ENCODE data around the gene MTCL1.

Gene MTCL1

DNA sequence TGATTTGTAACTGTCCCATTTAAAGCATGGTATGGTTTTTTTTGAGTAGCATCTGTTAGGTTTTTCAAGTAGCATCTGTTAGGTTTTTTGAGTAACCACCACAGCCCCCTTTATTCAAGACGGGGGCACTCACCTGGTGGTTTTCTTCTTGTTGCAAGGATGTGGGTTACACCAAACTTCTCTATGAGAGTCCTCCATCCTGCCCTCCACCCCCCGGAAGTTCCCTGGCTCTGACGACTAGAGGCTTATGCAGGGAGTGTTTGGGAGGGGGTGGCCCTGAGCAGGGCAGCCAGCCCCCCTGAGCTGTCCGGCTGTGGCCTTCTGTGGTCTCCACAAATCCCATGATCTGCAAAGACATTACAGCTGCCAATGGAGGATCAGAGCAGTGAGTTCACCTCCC, 39.3 kb downstream of the MTCL1 start:
- Histone ChIP-seq H3K36me3 (ENCODE audit: insufficient read depth) (no peaks in the 10 kb centered on the region), H3K27ac (no peak overlapping the region), H3K4me1 (ENCODE audit: low read depth, poor library complexity, severe bottlenecking) (no peaks in the 10 kb centered on the region), H3K4me3 (IDR thresholded peaks at IDR 0.05; ENCODE audit: insufficient read depth, low read depth, low read length) (no peak overlapping the region), H2AFZ (ENCODE audit: low read depth) (no peak overlapping the region), H3K79me2 (ENCODE audit: insufficient read depth, low read depth) (no peaks in the 10 kb centered on the region), H4K20me1 (ENCODE audit: insufficient read depth) (no peaks in the 10 kb centered on the region), H3K4me2 (no peak overlapping the region), H3K9ac (no peak overlapping the region), H3K27me3 (ENCODE audit: insufficient read depth, low read depth) (no peaks in the 10 kb centered on the region)
- TF ChIP-seq, protein P1, sequence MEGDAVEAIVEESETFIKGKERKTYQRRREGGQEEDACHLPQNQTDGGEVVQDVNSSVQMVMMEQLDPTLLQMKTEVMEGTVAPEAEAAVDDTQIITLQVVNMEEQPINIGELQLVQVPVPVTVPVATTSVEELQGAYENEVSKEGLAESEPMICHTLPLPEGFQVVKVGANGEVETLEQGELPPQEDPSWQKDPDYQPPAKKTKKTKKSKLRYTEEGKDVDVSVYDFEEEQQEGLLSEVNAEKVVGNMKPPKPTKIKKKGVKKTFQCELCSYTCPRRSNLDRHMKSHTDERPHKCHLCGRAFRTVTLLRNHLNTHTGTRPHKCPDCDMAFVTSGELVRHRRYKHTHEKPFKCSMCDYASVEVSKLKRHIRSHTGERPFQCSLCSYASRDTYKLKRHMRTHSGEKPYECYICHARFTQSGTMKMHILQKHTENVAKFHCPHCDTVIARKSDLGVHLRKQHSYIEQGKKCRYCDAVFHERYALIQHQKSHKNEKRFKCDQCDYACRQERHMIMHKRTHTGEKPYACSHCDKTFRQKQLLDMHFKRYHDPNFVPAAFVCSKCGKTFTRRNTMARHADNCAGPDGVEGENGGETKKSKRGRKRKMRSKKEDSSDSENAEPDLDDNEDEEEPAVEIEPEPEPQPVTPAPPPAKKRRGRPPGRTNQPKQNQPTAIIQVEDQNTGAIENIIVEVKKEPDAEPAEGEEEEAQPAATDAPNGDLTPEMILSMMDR (conservative IDR thresholded peaks at IDR 0.05; ENCODE audit: low read depth, low read length), result no peak

DNA sequence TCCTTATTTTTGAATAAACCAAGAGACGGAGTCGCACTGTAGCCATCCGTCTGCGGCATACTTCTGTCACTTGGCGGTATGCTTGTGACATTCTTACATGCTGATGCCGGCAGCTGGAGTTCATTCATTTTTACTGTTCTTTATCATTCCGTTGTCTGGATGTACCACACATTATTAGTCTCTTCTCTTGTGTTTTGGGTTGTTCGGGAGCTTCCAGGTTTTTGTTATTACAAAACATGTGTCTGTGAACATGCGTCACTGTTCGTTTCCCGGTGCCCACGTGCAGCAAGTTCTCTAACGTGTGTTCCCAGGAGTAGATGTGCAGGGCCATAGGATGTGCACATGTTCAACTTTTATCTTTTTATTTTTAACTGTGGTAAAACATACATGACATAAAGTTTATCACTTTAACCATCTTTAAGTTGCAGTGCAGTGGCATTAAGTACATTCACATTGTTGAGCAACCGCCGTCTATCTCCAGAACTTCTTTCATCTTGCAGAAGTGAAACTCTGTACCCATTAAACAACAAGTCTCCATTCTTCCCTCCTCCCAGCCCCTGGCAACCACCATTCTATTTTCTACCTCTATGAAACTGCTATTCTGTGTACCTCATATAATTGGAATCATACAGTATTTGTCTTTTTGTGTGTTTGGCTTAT, 40.1 kb downstream of the MTCL1 start:
- Histone ChIP-seq H3K4me2 (no peak overlapping the region), H3K27ac (no peak overlapping the region), H3K4me3 (IDR thresholded peaks at IDR 0.05; ENCODE audit: insufficient read depth, low read depth, low read length) (no peak overlapping the region), H3K36me3 (ENCODE audit: insufficient read depth) (no peaks in the 10 kb centered on the region), H4K20me1 (ENCODE audit: insufficient read depth) (no peaks in the 10 kb centered on the region), H3K9ac (no peak overlapping the region), H2AFZ (ENCODE audit: low read depth) (no peak overlapping the region), H3K79me2 (ENCODE audit: insufficient read depth, low read depth) (no peaks in the 10 kb centered on the region), H3K27me3 (ENCODE audit: insufficient read depth, low read depth) (no peaks in the 10 kb centered on the region), H3K4me1 (ENCODE audit: low read depth, poor library complexity, severe bottlenecking) (no peaks in the 10 kb centered on the region)
- TF ChIP-seq, protein P1 (conservative IDR thresholded peaks at IDR 0.05; ENCODE audit: low read depth, low read length), result no peak

GRCh38 chr18:8747440-8747937, 42.1 kb downstream of the MTCL1 start:
- Histone ChIP-seq H3K4me1 (ENCODE audit: low read depth, poor library complexity, severe bottlenecking) (no peaks in the 10 kb centered on the region), H3K27me3 (ENCODE audit: insufficient read depth, low read depth) (no peaks in the 10 kb centered on the region), H3K36me3 (ENCODE audit: insufficient read depth) (no peaks in the 10 kb centered on the region), H2AFZ (ENCODE audit: low read depth) (no peak overlapping the region), H3K27ac (no peak overlapping the region), H3K79me2 (ENCODE audit: insufficient read depth, low read depth) (no peaks in the 10 kb centered on the region), H3K4me3 (IDR thresholded peaks at IDR 0.05; ENCODE audit: insufficient read depth, low read depth, low read length) (no peak overlapping the region), H3K4me2 (no peak overlapping the region), H4K20me1 (ENCODE audit: insufficient read depth) (no peaks in the 10 kb centered on the region), H3K9ac (no peak overlapping the region)
- TF ChIP-seq, protein P1 (conservative IDR thresholded peaks at IDR 0.05; ENCODE audit: low read depth, low read length), result no peak

DNA sequence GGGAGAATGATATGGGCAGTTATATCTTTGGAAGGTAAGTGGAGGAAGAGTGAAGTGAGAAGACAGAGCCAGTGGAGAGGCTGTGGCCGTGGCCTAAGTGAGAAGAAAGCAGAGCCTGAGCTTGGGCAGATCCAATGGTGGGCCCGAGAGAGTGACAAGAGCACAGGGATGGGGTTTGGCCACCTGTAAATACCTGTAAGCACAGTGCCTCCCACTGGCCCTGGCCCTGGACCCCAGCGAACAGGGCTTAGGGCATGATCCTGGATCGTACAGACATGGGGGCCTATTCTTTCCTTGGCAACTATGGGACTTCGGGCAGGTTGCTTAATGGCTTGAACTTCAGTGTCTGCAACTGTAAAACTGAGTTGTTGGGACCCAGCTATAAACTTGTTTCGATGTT, 44.1 kb downstream of the MTCL1 start:
- H3K79me2 ChIP-seq (ENCODE audit: insufficient read depth, low read depth), result no peaks in the 10 kb centered on the region
- no peak overlapping the region for H2AFZ ChIP-seq (ENCODE audit: low read depth)
- no peak overlapping the region for H3K4me3 ChIP-seq (IDR thresholded peaks at IDR 0.05; ENCODE audit: insufficient read depth, low read depth, low read length)
- no peaks in the 10 kb centered on the region for H4K20me1 ChIP-seq (ENCODE audit: insufficient read depth)
- H3K36me3 ChIP-seq (ENCODE audit: insufficient read depth), result no peaks in the 10 kb centered on the region
- TF ChIP-seq, protein P1 (conservative IDR thresholded peaks at IDR 0.05; ENCODE audit: low read depth, low read length), result no peak
- H3K27me3 ChIP-seq (ENCODE audit: insufficient read depth, low read depth), result no peaks in the 10 kb centered on the region
- H3K4me1 ChIP-seq (ENCODE audit: low read depth, poor library complexity, severe bottlenecking), result no peaks in the 10 kb centered on the region
- H3K9ac ChIP-seq, result no peak overlapping the region
- no peak overlapping the region for H3K4me2 ChIP-seq
- H3K27ac ChIP-seq, result no peak overlapping the region

Data from KMS-11 (cell line).